Hematopoietic multipotent progenitor cell treated with erythropoietin and hydrocortisone succinate and interleukin-3 and kit ligand, for 17 days (in vitro differentiated cells): Measurements from ENCODE around the gene RHEX.
A peak's percentile ranks its signal among the peaks of the same experiment; 100 is the strongest.

ENCODE experiments used
- DNase-seq: peaks from one replicate; pipeline ENCODE4 v3.0.0-alpha.2; 2015; ENCODE audit warnings: low spot score

RHEX gene

DNA sequence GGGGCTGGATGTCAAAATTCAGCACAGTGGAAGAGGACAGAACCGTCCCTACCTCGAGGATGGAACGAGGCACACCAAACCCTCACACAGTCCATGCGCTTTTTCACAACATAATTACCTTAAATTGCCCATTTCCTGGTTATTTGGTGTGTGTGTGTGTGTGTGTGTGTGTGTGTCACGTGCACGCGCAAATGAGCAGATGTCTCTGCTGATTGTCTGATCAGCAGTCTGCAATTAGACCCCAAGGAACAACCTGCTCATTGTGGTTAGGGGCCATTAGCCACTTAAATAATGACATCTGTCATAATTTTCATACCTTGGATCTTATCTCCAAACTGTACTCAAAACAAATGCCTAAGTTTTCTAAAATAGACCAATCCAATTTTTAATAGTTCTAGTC is 41.1 kb downstream of the RHEX start:
- DNase-seq: no peak

DNA sequence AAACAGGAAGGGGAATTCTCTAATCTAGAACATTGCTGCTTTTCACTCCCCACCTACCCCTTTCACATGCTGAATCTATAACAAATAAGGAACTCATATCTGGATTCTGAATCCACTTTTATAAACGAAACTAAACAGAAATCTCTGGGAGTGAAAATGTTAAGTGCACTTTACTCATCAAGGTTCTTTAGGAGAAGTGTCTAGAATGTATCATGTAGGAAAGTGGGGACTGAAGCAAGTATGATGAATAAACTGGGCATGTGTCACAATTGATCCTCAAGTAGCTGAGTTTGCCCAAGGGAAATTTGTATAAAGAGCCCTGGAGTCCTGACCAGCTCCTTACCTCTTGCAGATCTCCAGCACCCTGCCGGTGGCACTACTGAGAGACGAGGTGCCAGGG is 44.4 kb downstream of the RHEX start:
- DNase-seq: no peak

DNA sequence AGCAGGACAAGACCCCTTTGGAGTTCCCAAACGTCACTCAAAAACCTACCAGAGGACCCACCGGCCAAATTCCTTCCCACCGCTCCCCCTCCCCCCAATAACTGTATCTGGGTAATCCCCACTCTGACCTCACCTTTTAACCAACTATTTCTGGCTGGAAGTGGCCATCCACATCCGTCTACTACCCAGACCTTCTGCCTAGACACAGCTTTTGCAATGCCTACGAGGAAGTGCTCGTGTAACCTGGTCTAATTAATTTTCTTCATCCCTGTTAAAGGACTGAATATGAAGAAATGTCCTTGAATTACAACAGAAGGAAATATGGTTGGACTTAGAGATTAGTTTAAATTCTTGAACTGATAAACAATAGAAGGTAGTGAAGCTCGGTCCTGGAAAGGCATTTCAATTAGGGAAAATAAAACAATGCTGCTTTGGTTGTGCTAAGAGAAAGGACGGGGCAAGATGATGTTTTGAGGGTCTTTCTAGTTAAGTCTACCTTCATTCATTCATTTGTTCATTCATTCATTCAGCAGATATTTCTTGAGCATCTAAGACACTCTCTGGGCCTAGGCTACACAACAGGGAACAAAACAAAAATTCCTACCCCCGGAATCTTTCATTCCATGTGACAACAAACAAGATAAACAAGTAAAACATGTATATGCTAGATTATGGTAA is 45.4 kb downstream of the RHEX start:
- no peak for DNase-seq

DNA sequence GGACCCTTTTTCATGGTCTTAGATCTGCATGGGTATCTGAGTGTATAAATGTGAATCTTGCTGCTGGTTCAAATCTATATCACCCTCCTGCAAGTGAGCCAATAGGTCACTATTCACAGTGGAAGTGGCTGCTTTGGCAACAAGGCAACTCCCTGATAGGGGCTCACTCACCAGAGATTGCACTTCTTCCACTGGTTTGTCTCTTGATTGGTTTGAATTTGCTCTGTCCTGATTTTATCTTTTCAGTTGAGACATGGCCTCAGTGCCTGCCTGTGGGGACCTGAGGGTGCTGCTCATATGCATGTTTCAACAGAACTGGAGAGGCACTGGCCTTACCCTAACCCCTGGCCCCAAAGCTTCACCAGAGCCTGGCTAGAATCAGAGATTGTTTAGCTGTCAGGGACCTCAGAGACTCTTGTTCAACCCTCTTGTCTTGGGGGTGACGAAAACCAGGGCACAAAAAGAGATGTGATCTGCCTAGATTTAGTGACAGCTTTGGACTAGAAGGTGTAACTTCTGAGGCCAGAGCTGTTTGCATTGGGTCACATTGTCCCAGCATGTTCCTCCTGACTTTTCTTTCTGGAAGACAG is 47.3 kb downstream of the RHEX start:
- DNase-seq: no peak

DNA sequence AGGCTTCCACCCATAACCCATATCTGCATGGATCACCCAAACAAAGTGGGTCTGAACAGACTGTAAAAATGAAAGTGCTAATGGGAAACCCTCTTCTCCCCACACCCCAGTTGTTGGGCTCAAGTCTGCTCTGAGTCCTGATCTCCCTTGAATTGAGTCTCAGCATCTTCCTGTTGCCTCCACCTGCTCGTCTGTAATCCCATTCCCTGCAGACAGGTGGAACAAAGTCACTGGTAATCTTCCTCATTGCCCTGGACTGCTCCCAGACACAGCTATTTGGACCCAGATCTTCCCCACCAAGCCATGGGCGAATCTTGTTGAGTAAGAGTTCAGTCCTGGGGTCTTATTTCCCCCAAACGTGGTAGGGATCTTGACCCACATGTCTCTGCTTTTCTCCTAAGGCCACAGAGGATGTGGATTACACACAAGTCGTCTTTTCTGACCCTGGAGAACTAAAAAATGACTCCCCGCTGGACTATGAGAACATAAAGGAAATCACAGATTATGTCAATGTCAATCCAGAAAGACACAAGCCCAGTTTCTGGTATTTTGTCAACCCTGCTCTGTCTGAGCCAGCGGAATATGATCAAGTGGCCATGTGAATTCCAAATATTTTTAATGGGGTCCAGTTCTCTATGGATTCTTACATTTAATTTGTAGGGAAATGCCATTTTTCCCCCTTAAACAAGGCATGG is 48.5 kb downstream of the RHEX start:
- no peak for DNase-seq

DNA sequence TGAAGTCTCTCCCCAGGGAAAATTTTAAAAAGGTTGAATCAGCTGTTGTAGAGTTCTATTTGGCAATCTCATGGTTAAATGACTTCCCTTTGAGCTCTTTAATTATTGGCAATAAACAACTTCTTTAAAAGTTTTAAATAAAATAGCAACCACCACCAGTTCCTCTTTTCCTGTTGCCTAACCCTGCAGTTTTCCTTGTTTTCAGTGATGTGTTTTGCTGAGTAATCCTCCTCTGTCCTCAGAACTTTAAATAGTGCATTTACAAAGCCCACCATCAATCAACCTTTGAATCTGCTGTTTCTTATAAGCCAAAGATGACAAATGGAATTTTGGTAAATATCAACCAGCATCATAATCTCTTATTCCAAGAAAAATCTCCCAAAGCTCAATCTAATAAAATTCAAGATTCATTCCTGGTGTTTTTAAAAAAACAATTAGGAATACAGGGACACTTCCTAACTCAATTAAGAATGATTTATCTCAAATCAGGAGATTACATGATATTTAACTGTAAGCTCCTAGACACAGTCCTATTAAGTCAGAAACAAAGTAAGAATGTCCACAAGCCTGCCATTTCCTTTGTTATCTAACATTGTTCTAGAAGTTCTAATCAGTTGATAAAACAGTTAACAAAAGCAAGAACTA is 49.4 kb downstream of the RHEX start:
- no peak for DNase-seq

DNA sequence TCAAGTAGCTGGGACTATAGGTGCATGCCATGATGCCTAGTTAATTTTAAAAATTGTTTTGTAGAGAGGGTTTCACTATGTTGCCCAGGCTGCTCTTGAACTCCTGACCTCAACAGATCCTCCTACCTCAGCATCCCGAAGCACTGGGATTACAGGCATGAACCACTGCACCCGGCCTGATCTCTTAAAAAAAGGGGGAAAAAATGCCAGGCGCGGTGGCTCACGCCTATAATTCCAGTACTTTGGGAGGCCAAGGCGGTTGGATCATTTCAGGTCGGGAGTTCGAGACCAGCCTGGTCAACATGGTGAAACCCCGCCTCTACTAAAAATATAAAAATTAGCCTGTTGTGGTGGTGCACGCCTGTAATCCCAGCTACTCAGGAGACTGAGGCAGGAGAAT is 51.0 kb downstream of the RHEX start:
- DNase-seq: no peak

DNA sequence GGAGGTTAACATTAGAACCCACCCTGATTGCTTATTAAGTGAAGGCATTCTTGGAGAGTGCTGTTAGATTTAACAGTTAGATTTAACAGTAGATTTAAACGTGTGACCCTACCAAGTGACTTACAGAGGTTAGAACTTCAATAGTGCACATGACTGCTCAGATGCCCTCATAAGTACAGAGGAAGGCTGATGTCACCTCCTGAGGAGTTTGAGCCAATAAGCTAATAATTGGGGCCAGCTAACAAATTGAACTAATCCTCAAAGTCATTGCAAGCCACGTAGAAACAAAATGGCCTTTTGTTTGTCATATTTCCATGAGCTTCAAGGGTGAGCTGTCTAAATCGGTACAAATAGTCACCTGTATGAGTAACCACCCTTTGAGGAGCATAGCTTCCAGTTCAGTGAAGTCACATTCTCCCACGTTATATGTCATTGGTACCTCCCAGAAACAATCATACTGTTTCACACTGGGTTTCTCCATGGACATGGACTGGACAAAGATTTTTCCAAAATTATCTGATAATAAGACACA is 52.6 kb downstream of the RHEX start:
- no peak for DNase-seq

DNA sequence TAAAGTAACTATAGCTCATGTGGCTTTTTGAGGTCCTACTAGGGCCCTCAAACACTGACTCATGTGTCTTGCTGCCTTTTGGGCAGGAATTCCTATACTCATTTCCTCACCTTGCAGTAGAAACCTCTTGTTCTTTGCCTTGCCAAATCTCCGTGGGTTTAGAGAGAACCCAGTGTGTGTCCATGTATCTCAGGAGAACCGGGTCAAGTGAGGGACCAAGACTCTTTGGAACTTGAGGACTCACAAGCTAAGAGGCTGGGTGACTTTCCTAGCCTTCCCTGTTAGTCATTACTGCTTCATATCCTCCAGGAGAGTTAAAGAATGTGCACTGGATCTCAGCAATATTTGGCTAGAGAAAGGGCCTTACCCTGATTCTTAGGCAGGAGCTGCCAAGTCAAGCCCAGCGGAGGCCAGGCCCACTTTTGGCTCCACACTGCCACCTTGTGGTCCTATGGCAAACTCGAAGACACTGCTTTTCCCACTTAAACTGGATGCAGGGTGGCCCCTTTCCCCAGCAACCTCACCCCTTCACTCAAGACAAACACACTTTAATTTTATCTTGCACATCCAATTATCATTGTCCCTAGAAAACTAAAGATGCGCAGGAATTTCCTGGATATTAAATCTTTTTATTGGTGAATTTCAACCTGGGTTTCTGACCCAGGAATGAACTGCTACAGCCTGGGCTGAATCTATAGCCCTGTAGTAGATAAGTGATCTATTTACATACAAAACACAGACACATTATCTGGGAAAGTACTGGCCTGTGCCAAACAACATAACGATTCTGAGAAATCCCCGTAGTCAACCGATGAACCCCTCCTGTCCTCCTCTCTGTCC is 53.6 kb downstream of the RHEX start:
- peak; percentile 78 for DNase-seq

DNA sequence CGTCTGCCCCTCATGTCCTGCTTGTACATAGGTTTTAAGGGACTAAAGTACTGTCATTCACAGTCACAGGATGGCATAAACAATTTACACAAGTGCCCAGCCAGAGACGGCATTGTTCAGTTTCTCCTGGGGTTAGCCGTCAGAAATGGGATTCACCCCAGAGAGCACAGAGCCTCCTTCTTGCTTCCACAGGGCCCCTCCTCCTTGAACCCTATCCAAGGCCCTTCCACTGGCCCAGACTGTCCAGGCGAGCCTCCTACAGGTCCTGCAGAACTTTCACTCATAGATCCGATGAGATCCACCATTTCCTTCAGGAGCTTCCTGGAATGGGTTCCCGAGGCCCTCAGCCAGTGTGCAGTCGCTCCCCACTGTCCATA is 54.2 kb downstream of the RHEX start:
- DNase-seq: no peak

DNA sequence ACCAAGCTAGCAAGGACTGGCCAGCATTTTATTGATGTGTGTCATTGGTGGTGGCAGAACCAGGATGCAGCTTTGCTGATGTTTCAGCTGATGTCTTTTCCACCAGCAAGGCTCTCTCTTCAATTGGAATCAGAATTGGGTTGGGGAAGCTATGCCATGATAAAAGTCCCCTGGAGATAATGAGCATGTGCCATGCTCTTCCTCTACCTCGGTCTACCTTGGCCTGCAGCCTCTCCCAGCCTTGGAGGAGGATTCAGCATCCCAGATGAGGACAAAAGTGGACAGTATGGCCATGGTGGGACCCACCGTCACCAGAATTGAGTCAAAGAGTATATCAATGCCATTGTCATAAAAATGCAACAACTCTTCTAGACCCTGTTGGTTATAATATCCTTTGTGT is 55.7 kb downstream of the RHEX start:
- no peak for DNase-seq

DNA sequence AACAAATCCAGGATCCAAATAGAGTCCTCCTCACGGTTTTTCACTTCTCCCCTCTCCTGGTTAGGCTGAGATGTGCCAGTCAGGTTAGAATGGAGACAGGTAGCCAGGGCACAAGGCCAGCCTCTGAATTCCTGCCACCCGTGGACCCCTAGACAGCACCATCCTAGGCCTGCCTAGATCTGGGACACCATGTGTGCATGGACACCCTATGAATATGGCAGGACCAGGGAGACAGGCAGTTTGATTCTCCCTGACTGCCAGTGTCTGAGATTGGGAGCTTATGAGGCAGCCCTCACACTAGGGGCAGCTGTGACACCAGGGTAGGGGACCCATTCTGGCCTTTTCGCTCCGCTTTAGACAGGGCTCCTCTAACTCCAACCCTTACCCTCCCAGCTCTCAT is 56.7 kb downstream of the RHEX start:
- DNase-seq: no peak

DNA sequence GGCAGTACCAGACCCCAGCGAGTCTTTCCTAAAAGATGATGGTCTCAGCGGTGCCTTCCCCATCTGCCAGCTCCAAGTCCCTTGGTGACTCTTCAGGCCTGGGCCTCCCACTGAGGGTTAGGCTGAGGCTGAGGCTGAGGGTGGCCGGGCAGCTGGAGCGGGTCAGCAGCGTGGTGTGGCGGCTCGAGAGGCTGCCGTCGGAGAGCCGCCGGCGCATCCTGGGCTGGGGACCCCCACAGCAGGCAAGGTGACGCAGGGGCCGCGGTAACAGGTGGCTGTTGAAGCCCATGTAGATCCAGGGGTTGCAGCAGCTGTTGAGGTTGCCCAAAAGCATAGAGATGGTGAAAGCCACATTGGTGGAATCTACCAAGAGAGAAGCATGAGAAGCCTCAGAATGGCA is 57.2 kb downstream of the RHEX start:
- no peak for DNase-seq

DNA sequence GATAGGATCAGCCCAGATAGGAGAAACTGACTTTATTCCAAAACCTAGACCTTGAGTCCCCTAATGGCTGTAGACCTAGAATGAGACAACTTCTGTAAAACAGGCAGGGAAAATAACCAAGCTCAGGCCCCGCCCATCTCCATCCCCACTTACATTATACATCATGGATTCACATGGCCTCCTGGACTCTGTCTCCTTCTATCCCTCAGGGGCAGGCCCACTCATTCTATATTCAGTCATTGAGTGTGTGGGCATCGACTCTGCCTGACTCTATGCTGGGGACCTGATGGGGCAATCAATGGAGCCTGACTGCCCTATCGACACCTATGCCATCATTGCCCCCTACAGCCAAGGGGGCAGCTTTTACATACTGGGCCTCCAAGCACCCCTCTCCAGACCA is 57.8 kb downstream of the RHEX start:
- no peak for DNase-seq

DNA sequence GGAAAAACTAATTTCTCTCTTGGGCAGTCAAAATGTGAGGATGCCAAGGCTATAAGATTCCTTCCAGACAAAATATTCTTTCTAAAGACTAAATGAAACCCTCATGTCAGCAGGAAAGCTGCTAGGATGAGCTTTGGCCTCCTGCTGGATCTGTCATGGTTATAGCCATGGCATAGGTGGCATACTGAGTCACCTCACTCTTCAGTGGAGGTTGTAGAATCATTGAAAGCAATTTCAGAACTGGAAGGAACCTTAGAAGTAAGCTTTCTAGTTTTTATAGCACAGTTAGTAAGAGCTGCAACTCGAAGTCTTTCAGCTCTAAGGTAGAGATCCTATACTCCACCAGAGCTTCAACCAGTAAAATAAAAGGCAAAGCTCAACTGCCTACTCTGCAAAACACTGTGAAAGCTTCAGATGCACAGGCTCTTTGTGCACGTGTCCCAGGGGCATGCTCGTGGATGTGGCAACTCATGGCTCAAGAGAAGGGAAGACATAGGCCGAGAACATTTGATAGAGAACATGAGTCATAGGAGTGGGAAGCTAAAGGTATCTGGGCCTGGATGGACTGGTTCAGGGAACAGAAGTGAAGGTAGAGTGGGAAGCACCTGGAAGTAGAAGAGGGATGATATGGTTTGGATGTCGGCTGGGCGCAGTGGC is 58.4 kb downstream of the RHEX start:
- no peak for DNase-seq

DNA sequence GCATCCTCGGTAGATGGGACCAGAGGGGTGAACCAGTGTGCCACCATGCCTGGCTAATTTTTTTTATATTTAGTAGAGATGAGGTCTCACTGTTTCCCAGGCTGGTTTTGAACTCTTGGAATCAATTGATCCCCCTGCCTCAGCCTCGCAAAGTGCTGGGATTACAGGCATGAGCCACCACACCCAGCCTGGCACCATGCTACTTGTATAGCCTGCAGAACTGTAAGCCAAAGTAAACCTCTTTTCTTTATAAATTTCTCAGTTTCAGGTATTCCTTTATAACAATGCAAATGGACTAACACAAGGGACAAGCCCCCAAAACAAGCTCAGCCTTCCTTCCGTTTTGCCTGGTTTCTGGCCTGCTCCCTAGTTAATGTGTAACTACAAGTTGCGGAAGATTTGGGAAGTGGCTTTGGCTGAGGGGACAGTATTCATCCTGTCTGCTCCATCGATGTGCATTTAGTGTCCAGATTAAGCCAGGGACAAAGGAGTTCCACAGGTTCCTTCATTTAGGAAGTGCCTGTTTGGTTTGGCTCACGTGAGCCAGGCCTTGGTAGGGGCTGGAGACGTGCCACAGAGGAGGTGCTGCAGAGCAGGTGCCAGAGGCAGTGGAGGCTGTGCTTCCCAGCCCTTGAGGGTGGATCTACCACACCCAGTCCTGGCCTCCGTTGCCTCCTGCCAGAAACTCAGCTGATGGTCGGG is 59.8 kb downstream of the RHEX start:
- DNase-seq: no peak

DNA sequence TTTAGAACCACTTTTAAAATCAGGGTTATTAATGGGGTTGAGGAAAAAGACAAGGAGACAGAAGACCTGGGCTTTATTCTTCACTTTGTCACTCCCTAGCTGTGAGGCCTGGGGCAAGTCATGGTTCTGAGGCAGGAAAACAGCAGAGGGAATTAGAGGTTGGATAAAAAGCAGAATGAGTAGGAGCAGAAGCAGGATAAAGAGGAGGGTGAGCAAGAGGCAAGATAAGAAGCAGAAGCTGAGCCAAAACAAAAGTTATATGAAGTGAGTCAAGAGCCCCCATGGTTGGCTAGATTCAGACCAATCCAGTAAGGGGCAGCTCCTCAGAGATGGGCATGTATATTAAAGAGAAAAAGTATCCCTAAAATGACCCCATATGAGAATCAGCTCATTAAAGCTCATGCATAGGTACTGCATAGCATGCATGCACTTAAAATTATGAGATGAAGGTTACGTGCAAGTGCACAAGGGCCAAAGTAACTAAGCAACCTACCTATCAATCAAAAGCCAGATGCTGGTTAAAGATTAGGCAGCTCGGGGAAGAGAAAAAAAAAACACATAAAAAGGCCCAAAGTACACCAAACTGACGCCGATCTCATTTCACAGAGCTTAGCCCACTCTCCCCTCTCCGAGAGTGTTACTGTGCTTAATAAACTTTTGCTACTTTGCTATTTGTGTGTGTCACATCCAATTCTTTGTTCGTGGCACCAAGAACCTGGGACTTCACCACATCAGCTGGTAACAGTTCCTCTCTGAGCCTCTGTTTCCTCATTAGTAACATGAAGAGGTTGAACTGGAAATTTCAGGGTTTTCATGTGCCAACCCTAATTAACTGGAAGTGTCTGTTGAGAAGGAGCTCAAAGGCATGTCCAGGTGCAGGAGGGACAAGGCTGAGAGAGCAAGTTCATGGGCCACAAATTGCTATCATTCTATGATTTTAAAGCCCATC is 62.0 kb downstream of the RHEX start:
- no peak for DNase-seq

DNA sequence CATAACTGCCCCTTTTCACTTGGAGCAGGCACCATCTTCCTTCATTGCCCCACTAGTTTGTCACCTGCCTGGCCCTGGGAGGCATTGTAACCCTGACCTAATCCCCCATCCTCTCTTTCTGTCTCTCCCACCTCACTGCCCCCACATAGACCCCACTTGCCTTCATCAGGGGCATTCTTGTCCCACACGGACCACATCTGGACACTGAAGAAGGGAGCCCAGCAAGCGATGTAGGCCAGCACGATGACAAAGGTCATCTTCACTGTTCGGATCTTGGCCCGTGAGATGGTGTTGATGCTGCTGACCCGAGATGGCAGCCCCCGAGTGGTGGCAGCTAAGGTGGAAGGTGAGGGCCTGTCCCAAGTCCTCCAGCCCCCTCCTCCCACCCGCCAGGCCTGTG is 62.8 kb downstream of the RHEX start:
- DNase-seq: no peak

DNA sequence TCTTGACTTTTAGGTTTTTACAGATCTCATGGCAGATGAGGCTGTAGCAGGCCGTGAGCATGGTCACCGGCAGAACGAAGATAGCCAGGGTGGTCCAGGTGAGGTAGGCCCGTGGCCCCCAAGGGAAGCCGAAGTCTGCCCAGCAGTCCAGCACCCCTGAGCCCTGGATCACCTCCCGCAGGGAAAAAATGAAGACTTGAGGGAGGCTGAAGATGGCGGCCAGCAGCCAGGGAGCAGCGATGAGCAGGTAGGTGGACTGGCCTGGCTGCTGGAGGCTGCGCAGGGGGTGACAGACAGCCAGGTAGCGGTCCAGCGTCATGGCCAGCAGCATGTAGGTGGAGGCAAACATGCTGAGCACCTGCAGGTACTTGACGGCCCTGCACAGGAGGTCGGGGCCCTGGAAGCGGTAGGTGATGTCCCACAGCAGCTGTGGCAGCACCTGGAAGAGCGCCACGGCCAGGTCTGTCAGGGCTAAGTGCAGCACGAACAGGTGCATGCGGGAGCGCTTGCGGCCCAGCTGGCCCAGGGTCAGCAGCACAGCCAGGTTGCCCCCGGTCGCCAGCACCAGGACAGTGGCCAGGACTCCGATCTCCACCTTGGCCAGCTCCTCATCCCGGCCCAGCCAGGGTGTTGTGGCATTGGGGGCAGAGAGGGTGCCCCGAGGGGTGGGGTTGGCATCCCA is 63.4 kb downstream of the RHEX start:
- DNase-seq: no peak
